GM19468 (cell line): ENCODE measurements around the gene PLXNB2.
"Not testable (repeated sequence)": the region's sequence is repeated elsewhere in the genome, so short reads cannot be mapped to it uniquely, and the experiment has no call there.

Experiments
- ATAC-seq: cut with Tn5 transposase; IDR thresholded peaks from one replicate; pipeline ENCODE4 v1.9.1; 2021; ENCODE audit warnings: mild to moderate bottlenecking, moderate library complexity, moderate number of reproducible peaks; ENCODE audit not compliant: unreplicated experiment; ENCODE audit errors: extremely low read depth

Gene PLXNB2

DNA sequence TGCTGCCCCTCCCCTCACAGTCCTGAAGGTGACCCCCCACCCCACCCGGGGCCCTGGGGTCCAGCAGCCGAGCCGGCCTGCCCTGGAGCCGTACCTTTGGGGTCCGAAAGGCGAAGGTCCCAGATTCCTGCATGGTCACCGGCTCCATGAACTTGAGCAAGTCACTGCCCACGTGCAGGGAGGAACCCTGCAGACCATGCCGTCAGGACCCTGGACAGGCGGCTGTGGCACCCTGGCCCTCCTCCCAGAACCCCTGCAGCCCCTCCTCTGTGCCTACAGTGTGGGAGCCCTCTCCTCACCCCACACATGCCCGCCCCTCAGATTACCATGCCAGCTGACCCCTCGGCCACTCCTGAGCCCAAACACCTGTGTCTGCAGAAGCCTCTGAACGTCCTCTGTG lies 23.0 kb downstream of the PLXNB2 start:
- ATAC-seq, result no peak

DNA sequence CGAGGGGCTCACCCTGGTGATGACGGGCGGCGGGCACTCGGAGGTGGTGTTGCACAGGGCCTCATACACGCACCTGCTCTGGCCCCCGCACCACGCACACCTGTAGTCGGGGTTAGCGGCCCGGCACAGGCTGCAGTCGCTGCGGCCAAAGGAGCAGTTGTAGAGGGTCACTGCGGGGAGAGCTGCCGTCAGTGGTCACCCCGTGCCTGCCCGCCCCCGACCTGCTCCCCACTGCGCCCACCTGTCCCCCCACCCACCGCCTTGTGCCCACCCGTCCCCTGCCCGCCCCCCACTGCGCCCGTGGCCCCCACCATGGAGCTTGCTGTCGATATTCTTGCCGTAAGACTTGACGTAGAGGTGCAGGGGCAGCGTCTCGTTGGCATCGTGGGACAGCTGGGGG lies 23.6 kb downstream of the PLXNB2 start:
- no peak for ATAC-seq

DNA sequence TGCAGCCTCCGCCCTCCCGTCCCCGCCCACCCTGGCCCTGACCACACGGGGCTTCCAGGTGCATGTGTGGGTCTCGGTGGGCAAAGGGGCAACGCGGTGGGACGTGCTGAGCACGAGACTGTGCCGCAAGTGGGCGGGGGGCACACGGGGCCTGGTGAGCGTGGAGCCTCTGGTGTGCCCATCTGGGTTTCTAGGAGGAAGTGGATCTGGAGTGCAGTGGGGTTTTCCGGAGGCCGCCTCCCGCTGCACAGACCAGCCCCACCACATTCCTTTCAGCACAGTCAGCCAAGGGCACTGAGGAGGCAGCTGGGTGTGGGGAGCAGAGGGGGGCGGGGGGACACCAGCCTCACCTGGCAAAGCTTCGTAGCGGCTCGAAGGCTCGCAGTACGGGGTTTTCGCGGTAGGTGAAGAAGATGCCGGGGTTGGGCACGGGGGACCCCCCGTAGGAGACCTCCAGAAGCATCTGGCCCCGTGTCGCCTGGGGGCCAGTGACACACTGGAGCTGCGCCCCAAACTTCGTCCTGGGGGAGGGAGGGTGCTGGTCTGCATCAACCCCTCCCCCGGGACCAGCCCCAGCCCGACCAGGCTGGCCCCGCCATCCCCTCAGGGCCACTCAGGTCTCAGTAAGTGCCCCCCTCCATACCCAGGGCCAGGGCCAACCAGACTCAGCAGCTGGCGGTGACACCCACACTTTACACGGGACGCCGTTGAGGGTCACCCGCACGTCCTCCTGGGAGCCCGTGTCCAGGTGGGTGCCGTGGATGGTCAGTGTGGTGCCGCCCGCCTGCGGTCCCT lies 24.9 kb downstream of the PLXNB2 start:
- ATAC-seq, result no peak

DNA sequence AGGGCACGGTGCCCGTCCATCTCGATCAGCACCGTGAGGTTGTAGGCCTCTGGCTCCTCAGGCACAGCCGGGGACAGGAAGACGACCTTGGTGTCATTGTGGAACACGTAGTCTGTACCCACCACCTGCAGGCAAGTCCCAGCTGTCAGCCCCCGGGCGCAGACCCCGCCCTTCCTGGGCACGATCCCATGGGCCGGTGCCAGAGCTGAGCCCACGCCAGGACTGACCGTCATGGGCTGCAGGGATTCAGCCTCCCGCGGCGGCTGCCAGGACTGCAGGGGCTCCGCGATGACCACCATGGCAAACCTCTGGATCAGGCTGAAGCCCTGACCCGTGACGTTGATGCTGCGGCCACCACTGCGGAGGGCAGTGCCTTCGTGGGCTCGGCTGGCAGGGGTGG lies 25.5 kb downstream of the PLXNB2 start:
- no peak for ATAC-seq

DNA sequence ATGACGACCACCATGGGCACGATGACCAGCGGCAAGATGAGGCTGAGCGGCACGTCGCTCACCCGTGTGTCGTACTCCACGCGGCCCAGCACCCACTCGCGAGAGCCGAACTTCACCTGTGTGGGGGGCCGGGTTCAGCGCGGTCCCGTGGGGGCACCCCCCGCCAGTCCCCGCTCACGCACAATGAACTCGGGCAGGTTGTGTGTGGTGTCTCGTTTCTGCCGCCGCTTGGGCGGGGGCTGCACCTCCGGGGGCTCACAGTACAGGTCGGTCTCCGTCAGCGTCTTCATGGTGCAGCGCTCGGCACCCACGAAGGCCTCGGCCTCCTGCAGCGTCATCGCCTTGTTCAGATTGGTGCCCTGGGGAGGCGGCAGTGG lies 26.1 kb downstream of the PLXNB2 start:
- ATAC-seq, result no peak

DNA sequence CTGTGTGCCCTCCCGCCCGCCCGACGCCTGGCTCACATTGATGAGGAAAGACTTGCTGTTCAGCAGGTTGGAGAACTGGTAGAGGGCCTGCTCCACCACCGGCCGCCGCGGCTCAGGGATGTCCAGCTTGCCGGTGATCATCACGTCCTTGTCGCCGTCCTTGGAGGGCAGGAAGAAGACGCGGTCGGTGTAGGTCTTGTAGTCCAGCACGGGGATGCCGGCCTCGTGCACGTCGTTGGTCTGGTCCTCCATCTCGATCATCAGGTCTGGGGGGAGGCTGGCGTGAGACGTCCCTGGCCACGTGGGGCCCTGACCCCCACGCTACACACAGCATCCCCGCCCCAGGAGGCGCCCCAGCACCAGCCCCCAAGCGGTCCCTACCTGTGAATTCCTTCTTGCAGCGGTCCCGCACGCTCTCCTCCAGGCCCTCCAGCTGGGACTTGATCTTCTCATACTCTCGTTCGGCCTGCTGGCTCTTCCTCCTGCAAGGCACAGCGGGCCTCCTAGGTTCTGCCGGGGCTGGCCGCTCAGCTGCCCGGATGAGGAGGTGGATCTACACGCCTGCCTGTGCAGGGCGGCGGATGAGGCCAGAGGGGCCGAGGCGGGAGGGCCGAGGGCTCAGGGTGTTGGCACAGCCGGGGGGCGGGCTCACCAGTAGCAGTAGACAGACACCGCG lies 26.6 kb downstream of the PLXNB2 start:
- ATAC-seq, result no peak

DNA sequence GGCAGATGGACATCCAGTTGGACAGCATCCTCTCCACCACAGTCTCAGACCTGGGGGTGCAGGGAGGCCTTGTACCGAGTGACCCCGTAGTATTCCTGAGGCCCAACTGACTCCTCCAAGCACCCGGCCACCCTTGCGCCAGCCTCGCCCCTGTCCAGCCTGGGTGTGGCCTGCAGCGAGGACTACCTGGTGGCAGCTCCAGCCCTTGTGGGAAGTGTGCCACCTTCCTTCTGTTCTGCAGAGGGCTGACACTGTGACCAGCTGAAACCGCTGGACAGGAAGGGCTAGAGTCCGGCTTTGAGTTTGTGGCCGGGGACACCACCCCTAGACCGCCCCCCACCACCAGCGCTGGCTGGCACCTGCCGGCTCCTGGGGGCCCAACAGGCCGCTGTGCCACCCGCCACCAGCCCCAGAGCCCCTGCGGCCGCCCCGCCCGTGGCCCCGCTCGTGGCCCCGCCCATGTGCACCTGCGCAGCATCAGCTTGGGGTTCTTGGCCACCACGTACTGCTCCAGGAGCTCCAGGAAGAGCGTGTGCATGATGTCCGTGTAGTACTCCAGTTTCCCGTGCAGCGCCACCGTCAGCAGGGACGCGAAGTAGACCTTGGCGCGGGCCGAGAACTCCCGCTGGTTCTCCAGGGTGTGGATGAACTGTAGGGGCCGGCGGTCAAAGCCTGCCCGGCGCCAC lies 27.3 kb downstream of the PLXNB2 start:
- no peak for ATAC-seq

DNA sequence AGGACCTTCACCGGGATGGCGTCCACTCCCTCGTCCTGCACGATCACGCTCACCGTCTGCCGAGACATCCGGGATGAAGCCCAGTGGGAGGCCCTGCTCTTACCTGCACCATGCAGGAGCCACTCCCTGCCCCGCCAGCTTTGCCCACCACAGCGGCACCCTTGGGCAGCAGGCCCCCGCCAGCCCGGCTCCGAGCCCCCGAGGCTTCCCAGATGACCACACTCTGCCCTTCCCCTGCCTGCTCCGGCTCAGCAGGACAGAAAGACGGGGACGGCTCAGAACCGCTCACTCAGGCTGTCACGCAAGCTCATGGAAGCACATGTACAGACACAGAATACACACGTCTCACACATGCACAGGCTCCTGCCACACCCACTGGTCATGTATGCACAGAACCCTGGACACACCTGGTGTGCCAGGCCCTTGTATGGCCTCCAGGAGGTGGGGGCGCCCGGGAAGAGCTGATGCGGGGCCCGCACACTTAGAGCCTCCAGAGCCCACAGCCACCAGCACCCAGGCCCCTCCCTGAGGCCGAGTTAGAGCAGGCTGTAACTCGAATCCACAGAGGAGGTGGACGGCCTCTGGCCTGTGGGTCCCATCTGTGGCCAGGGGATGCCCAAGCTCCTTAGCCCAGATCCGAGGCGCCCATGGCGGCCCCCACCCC lies 28.4 kb downstream of the PLXNB2 start:
- ATAC-seq, result no peak

DNA sequence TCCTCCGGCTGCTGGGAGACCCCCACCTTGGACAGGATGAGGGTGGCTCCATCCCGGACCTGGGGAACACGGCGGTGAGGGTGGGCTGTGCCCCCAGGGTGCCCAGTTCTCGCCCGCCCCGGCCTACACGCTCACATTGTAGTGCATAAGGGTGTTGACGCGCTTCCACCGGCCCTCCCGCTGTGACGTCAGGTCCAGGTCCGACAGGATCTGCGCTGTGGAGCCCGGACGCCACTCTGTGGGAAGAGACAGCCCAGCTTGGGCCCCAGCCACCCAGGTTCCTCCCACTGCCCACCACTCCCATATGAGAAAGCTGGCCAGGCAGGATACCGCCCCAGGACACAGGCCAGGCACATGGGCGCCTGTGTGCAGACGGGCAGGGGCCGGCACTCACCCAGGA lies 29.0 kb downstream of the PLXNB2 start:
- no peak for ATAC-seq

DNA sequence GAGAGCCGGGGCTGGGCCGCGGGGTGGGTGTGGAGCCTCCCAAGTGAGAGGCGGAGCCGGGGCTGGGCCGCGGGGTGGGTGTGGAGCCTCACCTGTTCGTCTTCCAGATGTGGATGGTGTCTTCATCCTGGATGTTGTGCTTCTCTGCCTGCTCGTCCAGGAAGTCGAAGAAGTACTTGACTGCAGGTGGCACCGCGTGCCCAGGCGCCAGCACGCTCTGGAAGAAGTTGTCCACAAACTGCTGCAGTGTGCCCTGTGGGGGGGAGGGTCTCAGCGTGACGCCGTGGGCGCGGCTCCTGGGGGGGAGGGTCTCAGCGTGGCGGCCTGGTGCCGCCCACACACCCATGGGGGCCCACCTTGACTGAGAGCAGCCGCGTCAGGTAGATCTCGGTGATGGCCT lies 29.7 kb downstream of the PLXNB2 start:
- no peak for ATAC-seq

DNA sequence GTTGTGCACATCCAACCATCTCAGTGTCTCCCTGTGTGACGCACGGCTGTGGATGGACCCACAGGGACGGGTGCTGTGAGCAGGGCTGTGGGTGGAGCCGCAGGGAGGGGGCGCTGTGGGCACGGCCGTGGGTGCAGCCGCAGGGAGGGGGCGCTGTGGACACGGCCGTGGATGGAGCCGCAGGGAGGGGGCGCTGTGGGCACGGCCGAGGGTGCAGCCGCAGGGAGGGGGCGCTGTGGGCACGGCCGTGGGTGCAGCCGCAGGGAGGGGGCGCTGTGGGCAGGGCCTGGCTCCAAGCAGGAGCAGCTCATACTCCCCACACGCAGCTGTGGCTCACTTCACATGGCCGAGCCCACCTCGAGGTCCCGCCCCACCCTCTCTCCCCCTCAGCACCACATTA lies 31.3 kb downstream of the PLXNB2 start:
- no peak for ATAC-seq

DNA sequence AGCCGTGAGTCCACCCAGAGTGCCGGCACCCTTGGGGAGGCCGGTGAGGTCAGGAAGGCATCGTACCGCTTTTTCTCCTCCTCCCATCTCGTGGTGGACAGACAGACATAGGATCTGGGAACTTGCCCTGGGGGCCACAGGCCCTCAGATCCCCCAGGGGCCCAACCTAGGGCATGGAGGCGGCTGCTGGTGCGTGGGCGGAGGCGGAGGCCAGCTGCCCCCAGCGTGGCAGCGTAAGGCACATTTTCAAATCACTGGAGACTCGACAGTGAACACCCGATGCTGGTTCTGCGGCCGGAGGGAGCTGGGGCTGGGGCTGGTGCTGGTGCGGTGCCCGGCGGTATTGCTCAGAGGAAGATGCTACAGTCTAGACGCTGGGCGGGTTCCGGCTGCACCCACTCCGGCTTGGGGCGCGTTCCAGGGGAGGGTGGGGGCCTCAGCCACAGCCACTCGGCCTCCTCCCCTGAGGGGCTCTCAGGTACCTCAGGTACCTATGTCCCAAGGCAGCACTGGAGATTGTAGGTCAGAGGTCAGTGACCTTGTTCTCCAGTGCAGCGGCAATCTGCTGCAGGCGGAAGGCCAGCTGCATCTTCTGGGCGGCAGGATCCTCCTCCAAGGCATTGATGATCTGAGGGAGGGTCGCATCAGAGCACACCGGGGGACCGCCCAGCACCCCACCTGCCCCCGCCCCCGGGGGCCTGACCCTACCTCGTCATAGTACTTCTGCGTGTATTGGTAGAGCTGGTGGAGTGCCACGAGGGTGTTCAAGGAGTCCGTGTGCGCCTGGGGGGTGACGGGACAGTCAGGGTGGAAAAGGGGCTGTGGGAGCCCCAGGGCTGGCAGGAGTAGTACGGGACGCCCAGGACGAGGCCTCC lies 32.0 kb downstream of the PLXNB2 start:
- no peak for ATAC-seq

DNA sequence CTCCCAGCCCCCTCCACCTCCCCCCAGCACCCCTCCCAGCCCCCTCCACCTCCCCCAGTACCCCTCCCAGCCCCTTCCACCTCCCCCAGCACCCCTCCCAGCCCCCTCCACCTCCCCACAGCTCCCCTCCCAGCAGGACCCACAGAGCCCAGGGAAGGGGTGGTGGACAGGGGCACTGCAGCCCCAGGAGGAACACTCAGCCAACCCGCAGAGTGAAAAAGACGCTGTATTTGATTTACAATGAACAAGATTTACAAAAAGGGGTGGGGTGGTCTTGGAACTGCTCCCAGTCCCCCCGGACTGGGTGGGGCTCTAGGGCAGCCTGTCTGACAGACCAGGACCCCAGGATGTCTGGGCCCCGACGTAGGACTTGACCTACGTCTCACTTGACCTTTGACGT lies 32.7 kb downstream of the PLXNB2 start:
- no peak for ATAC-seq

DNA sequence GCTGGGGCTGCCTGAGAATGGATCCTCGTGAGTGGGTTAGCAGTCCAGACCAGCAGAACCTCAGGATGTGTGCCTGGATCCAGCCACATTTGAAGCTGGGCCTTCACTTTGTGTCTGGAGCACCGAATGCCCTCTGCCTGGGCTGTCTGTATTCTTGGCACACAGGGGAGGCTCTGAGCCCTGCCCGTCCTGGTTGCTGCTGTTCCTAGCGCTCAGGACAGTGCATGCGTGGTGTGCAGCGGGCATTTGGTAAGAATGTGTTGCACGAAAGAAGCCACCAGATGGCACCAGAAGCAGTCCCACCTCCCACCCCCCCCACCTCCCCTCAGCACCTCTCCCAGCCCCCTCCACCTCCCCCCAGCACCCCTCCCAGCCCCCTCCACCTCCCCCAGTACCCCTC lies 33.1 kb downstream of the PLXNB2 start:
- ATAC-seq, result no peak

DNA sequence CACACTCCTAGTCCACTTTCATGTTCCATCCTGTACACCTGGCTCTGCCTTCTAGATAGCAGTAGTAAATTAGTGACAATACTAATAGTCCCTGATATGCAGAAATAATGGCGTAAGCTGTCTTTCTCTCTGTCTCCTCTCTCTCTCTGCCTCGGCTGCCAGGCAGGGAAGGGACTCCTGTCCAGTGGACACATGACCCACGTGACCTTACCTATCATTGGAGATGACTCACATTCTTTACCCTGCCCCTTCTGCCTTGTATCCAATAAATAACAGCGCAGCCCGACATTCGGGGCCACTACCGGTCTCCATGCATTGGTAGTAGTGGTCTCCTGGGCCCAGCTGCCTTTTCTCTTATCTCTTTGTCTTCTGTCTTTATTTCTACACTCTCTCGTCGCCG lies 33.7 kb downstream of the PLXNB2 start:
- ATAC-seq, result not testable (repeated sequence)

DNA sequence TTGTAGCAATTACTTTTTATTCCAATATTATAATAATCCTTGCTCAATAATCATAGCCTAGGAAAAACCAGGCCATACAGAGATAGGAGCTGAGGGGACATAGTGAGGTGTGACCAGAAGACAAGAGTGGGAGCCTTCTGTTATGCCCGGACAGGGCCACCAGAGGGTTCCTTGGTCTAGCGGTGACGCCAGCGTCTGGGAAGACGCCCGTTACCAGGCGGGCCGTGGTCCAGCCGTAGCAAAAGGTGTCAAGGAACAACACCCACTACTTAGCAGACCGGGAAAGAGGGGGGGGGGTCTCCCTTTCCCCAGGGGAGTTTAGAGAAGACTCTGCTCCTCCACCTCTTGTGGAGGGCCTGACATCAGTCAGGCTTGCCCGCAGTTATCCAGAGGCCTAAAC lies 34.1 kb downstream of the PLXNB2 start:
- ATAC-seq, result not testable (repeated sequence)

DNA sequence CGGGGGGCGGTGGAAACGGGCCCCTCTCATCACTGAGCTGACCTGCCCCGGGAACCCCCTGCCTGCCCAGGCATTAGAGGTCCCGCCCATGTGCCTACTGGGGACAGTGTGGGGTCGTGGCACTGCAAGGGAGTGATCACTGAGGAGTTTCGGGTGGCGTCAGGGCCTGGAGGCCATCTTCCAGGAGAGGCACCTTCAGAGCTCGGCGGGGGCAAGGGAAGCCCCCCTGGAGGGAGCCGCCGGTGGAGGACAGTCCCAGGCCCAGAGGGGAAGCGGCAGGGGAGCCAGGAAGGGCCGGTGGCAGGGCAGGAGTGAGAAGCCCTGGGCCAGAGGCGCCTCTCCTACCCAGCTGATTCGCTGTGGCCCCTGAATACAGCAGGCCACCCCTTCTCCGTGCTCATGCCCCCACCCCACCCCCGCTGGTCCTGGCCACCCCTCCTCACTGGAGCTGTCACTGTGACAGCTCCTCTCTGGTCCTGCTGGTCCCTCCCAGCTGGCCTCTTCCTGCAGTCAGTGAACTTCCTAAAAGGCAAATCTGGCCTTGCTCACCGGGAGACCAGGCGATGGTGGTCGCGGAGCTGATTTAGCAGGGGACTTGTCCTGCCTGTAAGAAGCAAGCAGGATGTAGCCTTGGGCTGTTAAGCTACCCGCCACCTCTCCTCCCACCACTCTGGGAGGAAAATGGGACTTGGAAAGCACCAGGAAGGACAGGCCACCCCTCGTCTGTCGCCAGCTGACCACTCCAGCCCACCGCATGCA lies 35.2 kb downstream of the PLXNB2 start:
- ATAC-seq, result no peak

DNA sequence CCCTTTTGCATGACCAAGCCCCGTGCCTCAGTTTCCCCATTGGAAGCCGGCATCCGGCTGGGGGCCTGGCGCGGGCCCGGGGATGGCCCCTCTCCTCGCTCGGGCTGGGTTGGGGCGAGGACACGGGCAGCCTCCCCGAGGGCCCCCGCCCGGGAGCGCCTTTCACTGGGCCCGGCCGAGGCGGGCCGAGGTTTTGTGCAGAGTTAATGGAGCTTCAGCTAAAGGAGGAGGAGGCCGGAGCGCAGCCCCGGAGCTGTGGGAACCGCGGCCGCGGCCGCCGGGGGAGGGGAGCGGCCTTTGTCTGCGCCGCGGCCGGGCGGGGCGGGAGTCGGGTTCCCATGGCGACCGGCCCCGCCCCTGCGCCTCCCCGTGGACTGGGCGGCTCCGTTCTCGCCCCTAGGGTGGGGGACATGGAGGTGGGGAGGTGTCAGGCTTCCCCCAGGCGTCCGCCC lies 35.9 kb downstream of the PLXNB2 start:
- no peak for ATAC-seq
